IMR-90 (cell line): ENCODE data around the gene RBM44. TPM values are rescaled to one million over a fixed set of nuclear protein-coding genes. Genes with fewer than 3 reads are reported as not detected.

ENCODE experiments used
- ATAC-seq: fragments of 200-7000 bp; cut with Tn5 transposase; 2 replicates; pipeline ENCODE4 v1.9.1; 2020; ENCODE audit warnings: low read depth, mild to moderate bottlenecking, moderate library complexity
- BruUV-seq: library from RNA; stranded (reverse); fragments of 400-500 nt; replicated peaks from 2 replicates; lab custom pipeline; 2021; lab: Mats Ljungman, UMichigan
- CTCF ChIA-PET: fragments of 300-600 bp; formaldehyde crosslinking; extraction: SDS; loops from one replicate; lab custom pipeline; 2021; ENCODE audit warnings: antibody characterized with exemption; lab: Yijun Ruan, JAX
- POLR2A ChIA-PET: fragments of 300-600 bp; sonication (Branson Sonifier 250); formaldehyde crosslinking; loops from one replicate; lab custom pipeline; 2022; ENCODE audit warnings: antibody characterized with exemption; ENCODE audit not compliant: unreplicated experiment; lab: Charles Lee
- DNase-seq: peaks from one replicate; pipeline ENCODE4 v3.0.0; 2013
- H2AFZ ChIP-seq: replicated peaks from 2 replicates; pipeline ENCODE3; 2013; ENCODE audit warnings: low read length, mild to moderate bottlenecking; ENCODE audit not compliant: poor library complexity
- H2AK5ac ChIP-seq: 2 replicates; pipeline ENCODE4 v1.6.1; 2013; ENCODE audit warnings: low read depth, low read length, inconsistent platforms
- H2AK9ac ChIP-seq: replicated peaks from 2 replicates; pipeline ENCODE3; 2013; ENCODE audit warnings: mild to moderate bottlenecking, low read depth, low read length, moderate library complexity; ENCODE audit not compliant: poor library complexity
- H2BK120ac ChIP-seq: 2 replicates; pipeline ENCODE4 v1.6.1; 2013; ENCODE audit warnings: low read depth, low read length, inconsistent platforms
- H2BK15ac ChIP-seq: 3 replicates; pipeline ENCODE4 v1.6.1; 2013; ENCODE audit warnings: low read depth, low read length, inconsistent platforms
- H2BK20ac ChIP-seq: 2 replicates; pipeline ENCODE4 v1.6.1; 2013; ENCODE audit warnings: low read depth, mild to moderate bottlenecking, inconsistent platforms, low read length, moderate library complexity
- H2BK5ac ChIP-seq: 2 replicates; pipeline ENCODE4 v1.6.1; 2013; ENCODE audit warnings: mild to moderate bottlenecking, low read depth, low read length, inconsistent platforms; ENCODE audit not compliant: poor library complexity, severe bottlenecking
- H3K14ac ChIP-seq: replicated peaks from 2 replicates; pipeline ENCODE4 v1.6.1; 2013; ENCODE audit warnings: low read depth, low read length, inconsistent platforms
- H3K18ac ChIP-seq: 2 replicates; pipeline ENCODE4 v1.6.1; 2013; ENCODE audit warnings: low read depth, low read length, control low read depth
- H3K23ac ChIP-seq: 2 replicates; pipeline ENCODE4 v1.6.1; 2013; ENCODE audit warnings: low read depth, low read length, inconsistent platforms
- H3K27ac ChIP-seq: 2 replicates; pipeline ENCODE4 v1.5.1; 2013; ENCODE audit warnings: mild to moderate bottlenecking, control low read depth, low read length; ENCODE audit not compliant: insufficient read depth
- H3K27me3 ChIP-seq: 2 replicates; pipeline ENCODE4 v1.6.1; 2013; ENCODE audit warnings: low read length; ENCODE audit not compliant: control insufficient read depth, insufficient read depth
- H3K36me3 ChIP-seq: 2 replicates; pipeline ENCODE4 v1.6.1; 2013; ENCODE audit warnings: low read length, mixed read lengths; ENCODE audit not compliant: control insufficient read depth, insufficient read depth
- H3K4ac ChIP-seq: 2 replicates; pipeline ENCODE4 v1.6.1; 2013; ENCODE audit warnings: low read depth, low read length, inconsistent platforms
- H3K4me1 ChIP-seq: 2 replicates; pipeline ENCODE4 v1.6.1; 2013; ENCODE audit warnings: low read length, mixed read lengths; ENCODE audit not compliant: control insufficient read depth, insufficient read depth
- H3K4me2 ChIP-seq: 2 replicates; pipeline ENCODE4 v1.6.1; 2013; ENCODE audit warnings: low read depth, mild to moderate bottlenecking, control low read depth, low read length, moderate library complexity
- H3K4me3 ChIP-seq: 2 replicates; pipeline ENCODE4 v1.5.1; 2013; ENCODE audit warnings: low read depth, mild to moderate bottlenecking, control low read depth, low read length, moderate library complexity; ENCODE audit not compliant: insufficient read depth
- H3K56ac ChIP-seq: 2 replicates; pipeline ENCODE4 v1.6.1; 2013; ENCODE audit warnings: low read length, inconsistent platforms; ENCODE audit not compliant: insufficient read depth; ENCODE audit errors: extremely low read depth
- H3K79me1 ChIP-seq, 2 experiments: 2 replicates each; pipeline ENCODE4 v1.6.1; 2013; ENCODE audit warnings: low read length in 2 of 2, inconsistent platforms in 1 of 2, low read depth in 1 of 2
- H3K9ac ChIP-seq: 2 replicates; pipeline ENCODE4 v1.6.1; 2013; ENCODE audit warnings: low read depth, low read length, control low read depth
- H3K9me1 ChIP-seq: 2 replicates; pipeline ENCODE4 v1.6.1; 2013; ENCODE audit warnings: low read length, inconsistent platforms; ENCODE audit not compliant: insufficient read depth
- H3K9me3 ChIP-seq: 2 replicates; pipeline ENCODE4 v1.6.1; 2013; ENCODE audit warnings: low read length; ENCODE audit not compliant: control insufficient read depth, insufficient read depth
- H4K20me1 ChIP-seq: 2 replicates; pipeline ENCODE4 v1.6.1; 2013; ENCODE audit warnings: low read length, inconsistent platforms; ENCODE audit not compliant: insufficient read depth
- H4K5ac ChIP-seq: 2 replicates; pipeline ENCODE4 v1.6.1; 2013; ENCODE audit warnings: mild to moderate bottlenecking, low read depth, low read length, control low read depth
- H4K8ac ChIP-seq, 2 experiments: 2 replicates each; pipeline ENCODE4 v1.6.1; 2013; ENCODE audit warnings: low read depth in 2 of 2, low read length in 2 of 2, control low read depth in 1 of 2, inconsistent platforms in 1 of 2
- H4K91ac ChIP-seq: 2 replicates; pipeline ENCODE4 v1.6.1; 2013; ENCODE audit warnings: low read depth, low read length, inconsistent platforms; ENCODE audit not compliant: insufficient read depth
- RFX5 ChIP-seq: IDR thresholded peaks from 2 replicates; pipeline ENCODE4 v1.8.0; 2012; ENCODE audit warnings: low read depth, mild to moderate bottlenecking, low read length, moderate library complexity
- WGBS, 2 experiments: methylation state at CpG; one replicate each; pipeline versions ENCODE4 v1.1.5 to v1.1.7; 2013; ENCODE audit warnings: missing lambda C conversion rate in 2 of 2; ENCODE audit not compliant: insufficient read length in 1 of 2; ENCODE audit errors: extremely low coverage in 2 of 2; 5-methylcytosine and 5-hydroxymethylcytosine counted together
- dilution Hi-C: fragments of 300-500 bp; cut with HindIII; formaldehyde crosslinking; loops from one replicate; pipeline ENCODE4 v1.14.3; 2018; ENCODE audit warnings: low sequenced_read_pairs; ENCODE audit not compliant: unreplicated experiment
- in situ Hi-C: fragments of 300-500 bp; cut with MboI; formaldehyde crosslinking; loops from 3 replicates; pipeline ENCODE4 v1.14.3; 2019; ENCODE audit warnings: low sequenced_read_pairs, inconsistent platforms, mixed read lengths
- intact Hi-C: fragments of 100-400 bp; cut with micrococcal nuclease; formaldehyde crosslinking; loops from 2 replicates; pipeline ENCODE4 v1.10.0; 2022
- polyA plus RNA-seq, 3 experiments: library from polyadenylated mRNA; depleted of rRNA; stranded (reverse); fragments of >200 nt; gene quantifications; 2 replicates each; pipeline ENCODE4 v1.2.3, GENCODE V29; 2012; ENCODE audit warnings: low replicate concordance in 1 of 3
- total RNA-seq: library from RNA; depleted of rRNA; stranded (reverse); fragments of >200 nt; gene quantifications from 2 replicates; pipeline ENCODE4 v1.2.3, GENCODE V29; 2012
- TF ChIP-seq, protein P1 (sequence below): conservative IDR thresholded peaks from 2 replicates; pipeline ENCODE4 v1.5.1; 2012; ENCODE audit warnings: mild to moderate bottlenecking, low read depth, low read length, improper control_type of control experiment

Gene RBM44
- total and polyA plus RNA-seq, 2 of the 4 experiments (the other 2 are of a cell fraction) = 0.14 to 0.18 TPM

DNA sequence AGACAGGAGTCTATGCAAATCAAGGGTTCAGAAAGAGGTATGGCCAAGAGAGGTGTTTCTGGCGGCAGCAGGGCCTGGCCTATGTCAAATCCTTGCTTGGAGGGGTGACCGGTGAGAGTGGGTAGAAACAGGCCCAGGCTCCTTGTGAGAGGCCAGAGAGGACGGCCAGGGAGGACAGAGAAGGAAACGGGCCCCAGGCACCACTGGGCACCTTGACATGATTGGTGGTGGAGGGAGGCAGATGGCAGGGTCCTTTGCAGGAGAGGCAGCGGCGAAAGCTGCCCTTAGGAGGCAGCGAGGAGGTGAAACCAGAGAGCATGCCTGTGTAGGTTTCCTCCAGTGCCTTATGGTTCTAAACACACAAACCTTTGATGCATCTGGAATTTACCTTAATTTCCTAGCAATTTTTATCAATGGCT is 67.1 kb downstream of the RBM44 start:
- Histone ChIP-seq H3K4me1 (peaks cover 21% of the 10 kb centered on the region), H3K18ac (peak overlapping the region; percentile 70), H3K79me1 (peaks cover 0 to 27% of the 10 kb centered on the region in 2 experiments; a peak in 2 of 4 replicates), H2BK5ac (peak overlapping the region; percentile 95), H3K4ac (peak overlapping the region; percentile 98), H2BK15ac (peak overlapping the region; percentile 94; the same call in 2 of the 3 replicates), H2BK20ac (peak overlapping the region; percentile 97), H3K27ac (peak overlapping the region; percentile 79), H2AFZ (peak overlapping the region; percentile 81), H2AK5ac (peak overlapping the region; percentile 99), H3K27me3 (no peaks in the 10 kb centered on the region), H4K5ac (peak overlapping the region; percentile 85), H3K9ac (0 out of 2 replicates have a peak overlapping the region, but pooled peaks have one; percentile 13), H3K9me3 (no peaks in the 10 kb centered on the region), H2BK120ac (peak overlapping the region; percentile 92), H3K14ac (peak overlapping the region; percentile 94), H4K8ac (peak overlapping the region; percentile 74 to 93), H2AK9ac (peak overlapping the region; percentile 96), H4K91ac (peak overlapping the region; percentile 94), H4K20me1 (no peaks in the 10 kb centered on the region), H3K4me3 (no peak overlapping the region), H3K56ac (peak overlapping the region; percentile 40; the same call in 1 of the 2 replicates), H3K23ac (peak overlapping the region; percentile 86), H3K9me1 (peaks cover 23% of the 10 kb centered on the region), H3K36me3 (no peaks in the 10 kb centered on the region), H3K4me2 (peak overlapping the region; percentile 16; the same call in 1 of the 2 replicates)
- ATAC-seq (peak; percentile 45), DNase-seq (no peak)
- ChIA-PET CTCF (no interaction called here), POLR2A (no interaction called here)
- intact Hi-C loops (no loop called here), in situ Hi-C loops (no loop called here), dilution Hi-C loops (no loop called here)
- WGBS, 2 experiments = no CpG with 5 or more reads among the region's 7 CpGs
- BruUV-seq = no TSS peak
- no peak for TF ChIP-seq RFX5
- TF ChIP-seq, protein P1, sequence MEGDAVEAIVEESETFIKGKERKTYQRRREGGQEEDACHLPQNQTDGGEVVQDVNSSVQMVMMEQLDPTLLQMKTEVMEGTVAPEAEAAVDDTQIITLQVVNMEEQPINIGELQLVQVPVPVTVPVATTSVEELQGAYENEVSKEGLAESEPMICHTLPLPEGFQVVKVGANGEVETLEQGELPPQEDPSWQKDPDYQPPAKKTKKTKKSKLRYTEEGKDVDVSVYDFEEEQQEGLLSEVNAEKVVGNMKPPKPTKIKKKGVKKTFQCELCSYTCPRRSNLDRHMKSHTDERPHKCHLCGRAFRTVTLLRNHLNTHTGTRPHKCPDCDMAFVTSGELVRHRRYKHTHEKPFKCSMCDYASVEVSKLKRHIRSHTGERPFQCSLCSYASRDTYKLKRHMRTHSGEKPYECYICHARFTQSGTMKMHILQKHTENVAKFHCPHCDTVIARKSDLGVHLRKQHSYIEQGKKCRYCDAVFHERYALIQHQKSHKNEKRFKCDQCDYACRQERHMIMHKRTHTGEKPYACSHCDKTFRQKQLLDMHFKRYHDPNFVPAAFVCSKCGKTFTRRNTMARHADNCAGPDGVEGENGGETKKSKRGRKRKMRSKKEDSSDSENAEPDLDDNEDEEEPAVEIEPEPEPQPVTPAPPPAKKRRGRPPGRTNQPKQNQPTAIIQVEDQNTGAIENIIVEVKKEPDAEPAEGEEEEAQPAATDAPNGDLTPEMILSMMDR = 0 out of 2 replicates have a peak, but pooled peaks have one; percentile 4
